Measurements from ENCODE around the gene KAZN. TPM values are rescaled to one million over a fixed set of nuclear protein-coding genes. Genes with fewer than 3 reads are reported as not detected.

Gene KAZN
- total and polyA plus RNA-seq, 2 of the 8 experiments (the other 6 are each of a cell fraction or from before 2014, with no cell fraction given): 3.7 to 11.8 TPM

DNA sequence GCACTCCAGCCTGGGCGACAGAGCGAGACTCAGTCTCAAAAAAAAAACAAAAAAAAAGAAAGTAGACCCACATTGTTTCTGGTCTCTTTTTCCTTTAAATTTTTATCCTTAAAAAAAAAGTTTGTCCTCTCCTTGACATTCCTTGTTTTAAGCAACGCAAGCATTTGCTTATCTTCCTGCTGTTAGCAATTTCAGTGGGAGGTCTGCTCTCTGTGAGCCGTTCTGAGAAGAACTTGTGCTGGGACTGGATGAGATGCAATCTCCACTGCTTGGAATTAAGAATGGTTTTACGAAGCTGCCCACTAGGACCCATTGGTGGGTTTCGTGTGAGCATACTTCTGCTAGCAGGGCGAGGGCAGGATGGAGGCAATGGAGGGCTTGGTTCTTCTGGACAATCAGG lies 329.9 kb downstream of the KAZN start (continued):
- TF ChIP-seq FOSL1 (IDR thresholded peaks at IDR 0.05; ENCODE audit: insufficient read depth, low read depth, low read length): no peak
- no peak for TF ChIP-seq EP300 (IDR thresholded peaks at IDR 0.05; ENCODE audit: borderline replicate concordance in 1 of 2, low read depth in 2 of 2, low read length in 2 of 2)
- no peak for TF ChIP-seq GTF2F1 (IDR thresholded peaks at IDR 0.05; ENCODE audit: borderline replicate concordance, low read depth, low read length)
- TF ChIP-seq SRF (IDR thresholded peaks at IDR 0.05; ENCODE audit: low read depth, low read length): no peak
